ENCODE results near the gene ATG10. TPM values are rescaled to one million over a fixed set of nuclear protein-coding genes. Genes with fewer than 3 reads are reported as not detected.

The ATG10 gene
- polyA plus RNA-seq, 4 donors = 3.5 to 7.8 (median 5.5) TPM

- Histone ChIP-seq H3K9me3 (ENCODE audit: control insufficient read depth in 2 of 2, insufficient read depth in 1 of 2, low read depth in 1 of 2, low read length in 1 of 2) (no peaks in the 10 kb centered on the region), H3K36me3 (ENCODE audit: control insufficient read depth in 3 of 3, insufficient read depth in 2 of 3, low read depth in 1 of 3, low read length in 3 of 3) (no peaks in the 10 kb centered on the region), H3K27ac (ENCODE audit: low read depth in 1 of 3, low read length in 2 of 3) (no peak overlapping the region), H3K4me3 (ENCODE audit: low read depth in 1 of 3, low read length in 3 of 3) (no peak overlapping the region), H3K4me1 (ENCODE audit: control insufficient read depth in 3 of 3, insufficient read depth in 2 of 3, low read depth in 1 of 3, low read length in 2 of 3) (no peaks in the 10 kb centered on the region), H3K27me3 (ENCODE audit: control insufficient read depth in 3 of 3, insufficient read depth in 3 of 3, low read length in 3 of 3) (no peaks in the 10 kb centered on the region)
- FAIRE-seq (no peak), DNase-seq (no peak)
- 17 to 70% (median 52%) methylated on average over 1 of the region's 1 CpG for WGBS, 3 donors
These were observed 179.4 kb downstream of the ATG10 start for GRCh38 chr5:82151204-82151603.

- Histone ChIP-seq H3K9me3 (ENCODE audit: control insufficient read depth in 2 of 2, insufficient read depth in 1 of 2, low read depth in 1 of 2, low read length in 1 of 2) (no peaks in the 10 kb centered on the region), H3K36me3 (ENCODE audit: control insufficient read depth in 3 of 3, insufficient read depth in 2 of 3, low read depth in 1 of 3, low read length in 3 of 3) (no peaks in the 10 kb centered on the region), H3K27me3 (ENCODE audit: control insufficient read depth in 3 of 3, insufficient read depth in 3 of 3, low read length in 3 of 3) (no peaks in the 10 kb centered on the region), H3K4me1 (ENCODE audit: control insufficient read depth in 3 of 3, insufficient read depth in 2 of 3, low read depth in 1 of 3, low read length in 2 of 3) (no peaks in the 10 kb centered on the region), H3K4me3 (ENCODE audit: low read depth in 1 of 3, low read length in 3 of 3) (no peak overlapping the region), H3K27ac (ENCODE audit: low read depth in 1 of 3, low read length in 2 of 3) (no peak overlapping the region)
- FAIRE-seq (no peak), DNase-seq (no peak)
- WGBS, 3 donors = 24 to 64% (median 50%) methylated on average over 1 of the region's 1 CpG
These were observed 179.8 kb downstream of the ATG10 start for GRCh38 chr5:82151662-82152061.

GRCh38 chr5:82152978-82153481 is 181.2 kb downstream of the ATG10 start:
- Histone ChIP-seq H3K4me1 (ENCODE audit: control insufficient read depth in 3 of 3, insufficient read depth in 2 of 3, low read depth in 1 of 3, low read length in 2 of 3) (no peaks in the 10 kb centered on the region), H3K27ac (ENCODE audit: low read depth in 1 of 3, low read length in 2 of 3) (no peak overlapping the region), H3K36me3 (ENCODE audit: control insufficient read depth in 3 of 3, insufficient read depth in 2 of 3, low read depth in 1 of 3, low read length in 3 of 3) (no peaks in the 10 kb centered on the region), H3K4me3 (ENCODE audit: low read depth in 1 of 3, low read length in 3 of 3) (no peak overlapping the region), H3K27me3 (ENCODE audit: control insufficient read depth in 3 of 3, insufficient read depth in 3 of 3, low read length in 3 of 3) (no peaks in the 10 kb centered on the region), H3K9me3 (ENCODE audit: control insufficient read depth in 2 of 2, insufficient read depth in 1 of 2, low read depth in 1 of 2, low read length in 1 of 2) (no peaks in the 10 kb centered on the region)
- FAIRE-seq (no peak), DNase-seq (no peak)
- 82 to 91% (median 89%) methylated on average over 4 of the region's 4 CpGs for WGBS, 3 donors

- FAIRE-seq (no peak), DNase-seq (no peak)
- H3K4me1 ChIP-seq (ENCODE audit: control insufficient read depth in 3 of 3, insufficient read depth in 2 of 3, low read depth in 1 of 3, low read length in 2 of 3) = no peaks in the 10 kb centered on the region
- no peaks in the 10 kb centered on the region for H3K36me3 ChIP-seq (ENCODE audit: control insufficient read depth in 3 of 3, insufficient read depth in 2 of 3, low read depth in 1 of 3, low read length in 3 of 3)
- H3K9me3 ChIP-seq (ENCODE audit: control insufficient read depth in 2 of 2, insufficient read depth in 1 of 2, low read depth in 1 of 2, low read length in 1 of 2) = no peaks in the 10 kb centered on the region
- no peak overlapping the region for H3K27ac ChIP-seq (ENCODE audit: low read depth in 1 of 3, low read length in 2 of 3)
- no peaks in the 10 kb centered on the region for H3K27me3 ChIP-seq (ENCODE audit: control insufficient read depth in 3 of 3, insufficient read depth in 3 of 3, low read length in 3 of 3)
- WGBS, 3 donors = 83 to 100% (median 86%) methylated on average over 1 of the region's 1 CpG
- H3K4me3 ChIP-seq (ENCODE audit: low read depth in 1 of 3, low read length in 3 of 3) = no peak overlapping the region
These were observed 183.0 kb downstream of the ATG10 start for GRCh38 chr5:82154776-82155175.

- H3K27me3 ChIP-seq (ENCODE audit: control insufficient read depth in 3 of 3, insufficient read depth in 3 of 3, low read length in 3 of 3) = no peaks in the 10 kb centered on the region
- H3K36me3 ChIP-seq (ENCODE audit: control insufficient read depth in 3 of 3, insufficient read depth in 2 of 3, low read depth in 1 of 3, low read length in 3 of 3) = no peaks in the 10 kb centered on the region
- DNase-seq (no peak), FAIRE-seq (no peak)
- H3K27ac ChIP-seq (ENCODE audit: low read depth in 1 of 3, low read length in 2 of 3) = peak overlapping the region in 1 of 3 donors; percentile 22
- no peaks in the 10 kb centered on the region for H3K9me3 ChIP-seq (ENCODE audit: control insufficient read depth in 2 of 2, insufficient read depth in 1 of 2, low read depth in 1 of 2, low read length in 1 of 2)
- H3K4me1 ChIP-seq (ENCODE audit: control insufficient read depth in 3 of 3, insufficient read depth in 2 of 3, low read depth in 1 of 3, low read length in 2 of 3) = no peaks in the 10 kb centered on the region
- WGBS, 3 donors = 69 to 94% (median 86%) methylated on average over 1 of the region's 1 CpG
- H3K4me3 ChIP-seq (ENCODE audit: low read depth in 1 of 3, low read length in 3 of 3) = no peak overlapping the region
These were observed 183.5 kb downstream of the ATG10 start for GRCh38 chr5:82155305-82155704.

GRCh38 chr5:82156874-82157273 is 185.1 kb downstream of the ATG10 start:
- no peak for FAIRE-seq
- DNase-seq = no peak
- Histone ChIP-seq H3K36me3 (ENCODE audit: control insufficient read depth in 3 of 3, insufficient read depth in 2 of 3, low read depth in 1 of 3, low read length in 3 of 3) (no peaks in the 10 kb centered on the region), H3K27me3 (ENCODE audit: control insufficient read depth in 3 of 3, insufficient read depth in 3 of 3, low read length in 3 of 3) (no peaks in the 10 kb centered on the region), H3K9me3 (ENCODE audit: control insufficient read depth in 2 of 2, insufficient read depth in 1 of 2, low read depth in 1 of 2, low read length in 1 of 2) (no peaks in the 10 kb centered on the region), H3K27ac (ENCODE audit: low read depth in 1 of 3, low read length in 2 of 3) (no peak overlapping the region), H3K4me3 (ENCODE audit: low read depth in 1 of 3, low read length in 3 of 3) (no peak overlapping the region), H3K4me1 (ENCODE audit: control insufficient read depth in 3 of 3, insufficient read depth in 2 of 3, low read depth in 1 of 3, low read length in 2 of 3) (no peaks in the 10 kb centered on the region)
- WGBS, 3 donors = 82 to 89% (median 87%) methylated on average over 4 of the region's 4 CpGs

- Histone ChIP-seq H3K27ac (ENCODE audit: low read depth in 1 of 3, low read length in 2 of 3) (no peak overlapping the region), H3K4me3 (ENCODE audit: low read depth in 1 of 3, low read length in 3 of 3) (no peak overlapping the region), H3K4me1 (ENCODE audit: control insufficient read depth in 3 of 3, insufficient read depth in 2 of 3, low read depth in 1 of 3, low read length in 2 of 3) (no peaks in the 10 kb centered on the region), H3K36me3 (ENCODE audit: control insufficient read depth in 3 of 3, insufficient read depth in 2 of 3, low read depth in 1 of 3, low read length in 3 of 3) (no peaks in the 10 kb centered on the region), H3K9me3 (ENCODE audit: control insufficient read depth in 2 of 2, insufficient read depth in 1 of 2, low read depth in 1 of 2, low read length in 1 of 2) (no peaks in the 10 kb centered on the region), H3K27me3 (ENCODE audit: control insufficient read depth in 3 of 3, insufficient read depth in 3 of 3, low read length in 3 of 3) (no peaks in the 10 kb centered on the region)
- FAIRE-seq (no peak), DNase-seq (no peak)
- WGBS, 3 donors = 94 to 96% (median 94%) methylated on average over 3 of the region's 3 CpGs
These were observed 187.1 kb downstream of the ATG10 start for GRCh38 chr5:82158755-82159413.

- no peak overlapping the region for H3K4me3 ChIP-seq (ENCODE audit: low read depth in 1 of 3, low read length in 3 of 3)
- no peak overlapping the region for H3K27ac ChIP-seq (ENCODE audit: low read depth in 1 of 3, low read length in 2 of 3)
- H3K27me3 ChIP-seq (ENCODE audit: control insufficient read depth in 3 of 3, insufficient read depth in 3 of 3, low read length in 3 of 3) = no peaks in the 10 kb centered on the region
- no peaks in the 10 kb centered on the region for H3K36me3 ChIP-seq (ENCODE audit: control insufficient read depth in 3 of 3, insufficient read depth in 2 of 3, low read depth in 1 of 3, low read length in 3 of 3)
- no peak for FAIRE-seq
- H3K9me3 ChIP-seq (ENCODE audit: control insufficient read depth in 2 of 2, insufficient read depth in 1 of 2, low read depth in 1 of 2, low read length in 1 of 2) = no peaks in the 10 kb centered on the region
- peaks cover 0 to 10% (median 0%) of the 10 kb centered on the region in 3 donors for H3K4me1 ChIP-seq (ENCODE audit: control insufficient read depth in 3 of 3, insufficient read depth in 2 of 3, low read depth in 1 of 3, low read length in 2 of 3)
- no peak for DNase-seq
These were observed 189.1 kb downstream of the ATG10 start for GRCh38 chr5:82160948-82161347.

GRCh38 chr5:82162573-82162972 is 190.8 kb downstream of the ATG10 start:
- WGBS, 3 donors = 89 to 93% (median 92%) methylated on average over 4 of the region's 4 CpGs

More at GRCh38 chr5:82162573-82162972, 190.8 kb downstream of the ATG10 start:
- Histone ChIP-seq H3K36me3 (ENCODE audit: control insufficient read depth in 3 of 3, insufficient read depth in 2 of 3, low read depth in 1 of 3, low read length in 3 of 3) (no peaks in the 10 kb centered on the region), H3K4me1 (ENCODE audit: control insufficient read depth in 3 of 3, insufficient read depth in 2 of 3, low read depth in 1 of 3, low read length in 2 of 3) (peaks cover 0 to 10% (median 0%) of the 10 kb centered on the region in 3 donors), H3K4me3 (ENCODE audit: low read depth in 1 of 3, low read length in 3 of 3) (no peak overlapping the region), H3K27me3 (ENCODE audit: control insufficient read depth in 3 of 3, insufficient read depth in 3 of 3, low read length in 3 of 3) (no peaks in the 10 kb centered on the region), H3K9me3 (ENCODE audit: control insufficient read depth in 2 of 2, insufficient read depth in 1 of 2, low read depth in 1 of 2, low read length in 1 of 2) (no peaks in the 10 kb centered on the region), H3K27ac (ENCODE audit: low read depth in 1 of 3, low read length in 2 of 3) (no peak overlapping the region)
- no peak for FAIRE-seq
- DNase-seq = no peak

Measured in small intestine (tissue), 7 donors.